Measurements from ENCODE around the gene PGPEP1.

- TF ChIP-seq CTCF (conservative IDR thresholded peaks at IDR 0.05; ENCODE audit: low read length) (no peak), EZH2phosphoT487 (IDR thresholded peaks at IDR 0.05; ENCODE audit: borderline replicate concordance) (no peak)
These were observed 40.7 kb upstream of the PGPEP1 start for GRCh38 chr19:18299654-18300053.

All from Loucy (cell line).